Ureter (tissue), 1 donor: ENCODE data around the gene BRMS1. TPM values are rescaled to one million over a fixed set of nuclear protein-coding genes. Genes with fewer than 3 reads are reported as not detected.
"Not testable (repeated sequence)": the region's sequence is repeated elsewhere in the genome, so short reads cannot be mapped to it uniquely, and the experiment has no call there.

Experiments used
- DNase-seq: peaks from one replicate; pipeline ENCODE4 v3.0.0-alpha.2; 2020; ENCODE audit warnings: low spot score
- total RNA-seq: library from RNA; stranded (reverse); gene quantifications from one replicate; pipeline ENCODE4 v1.2.4, GENCODE V29; 2023
- donor health status: DM: yes; HTN: yes; CAD: no.

The BRMS1 gene, protein sequence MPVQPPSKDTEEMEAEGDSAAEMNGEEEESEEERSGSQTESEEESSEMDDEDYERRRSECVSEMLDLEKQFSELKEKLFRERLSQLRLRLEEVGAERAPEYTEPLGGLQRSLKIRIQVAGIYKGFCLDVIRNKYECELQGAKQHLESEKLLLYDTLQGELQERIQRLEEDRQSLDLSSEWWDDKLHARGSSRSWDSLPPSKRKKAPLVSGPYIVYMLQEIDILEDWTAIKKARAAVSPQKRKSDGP
- 25.7 TPM for total RNA-seq

DNA sequence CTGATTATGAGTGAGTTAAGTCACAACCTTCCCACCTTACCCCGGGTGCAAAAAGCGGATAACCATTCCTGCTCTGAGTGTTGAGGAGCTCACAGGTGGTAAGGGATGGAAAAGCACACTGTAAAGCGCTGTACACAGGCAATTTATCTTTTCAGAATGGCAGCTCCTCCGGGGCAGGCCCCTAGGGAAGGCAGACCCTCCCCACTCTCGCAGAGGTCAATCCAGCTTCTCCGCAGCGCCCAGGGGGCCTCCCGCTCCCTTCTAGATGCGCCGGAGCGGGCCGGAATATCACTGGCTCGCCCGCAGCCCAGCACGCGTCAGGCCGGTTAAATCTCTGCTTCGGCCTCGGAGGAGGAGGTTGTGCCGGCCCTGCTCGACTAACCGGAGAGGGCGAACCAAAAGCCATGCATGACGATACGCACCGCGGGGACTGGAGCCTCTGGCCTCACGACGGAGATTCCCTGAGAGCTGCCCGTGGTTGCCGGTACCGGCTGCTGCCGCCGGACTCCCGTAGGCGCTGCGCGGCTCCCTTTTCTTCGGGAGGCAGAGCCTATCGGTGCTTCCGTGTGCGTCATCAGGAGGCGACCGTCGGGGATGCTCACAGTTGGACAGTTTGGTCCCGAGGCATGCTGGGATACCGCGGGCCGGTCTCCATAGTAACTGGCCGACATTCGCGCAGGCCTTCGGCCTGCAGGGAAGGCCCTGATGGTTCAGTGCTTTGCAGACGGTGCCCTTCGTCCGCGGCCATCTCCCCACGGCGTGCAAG lies at the start of gene BRMS1:
Gene BRMS1, minus strand, starts transcription at position 555 of the 766 bp plus-strand sequence. CDS start 2,870 bp downstream, outside the sequence.
- peak; percentile 98 for DNase-seq

- no peak for DNase-seq
Measured at GRCh38 chr11:66393954-66394353, 49.0 kb upstream of the BRMS1 start.

DNA sequence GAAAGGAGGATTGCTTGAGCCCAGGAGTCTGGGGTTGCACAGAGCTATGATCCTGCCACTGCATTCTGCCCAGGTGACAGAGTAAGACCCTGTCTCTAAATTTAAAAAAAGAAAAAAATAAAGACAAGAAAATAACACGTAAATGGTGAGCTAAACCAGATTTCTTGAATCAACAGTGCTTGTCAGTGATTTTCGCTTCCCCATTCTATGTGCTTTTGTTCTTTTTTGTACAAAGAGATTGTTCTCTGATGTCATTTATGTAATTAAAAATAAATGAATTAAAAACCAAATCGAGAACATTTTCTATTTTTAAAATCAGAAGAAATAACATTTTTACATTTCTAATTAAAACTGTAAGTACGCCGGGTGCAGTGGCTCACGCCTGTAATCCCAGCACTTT lies 46.4 kb upstream of the BRMS1 start:
- DNase-seq = no peak

- peak; percentile 72 for DNase-seq
Measured at GRCh38 chr11:66388780-66389386, 44.0 kb upstream of the BRMS1 start.

DNA sequence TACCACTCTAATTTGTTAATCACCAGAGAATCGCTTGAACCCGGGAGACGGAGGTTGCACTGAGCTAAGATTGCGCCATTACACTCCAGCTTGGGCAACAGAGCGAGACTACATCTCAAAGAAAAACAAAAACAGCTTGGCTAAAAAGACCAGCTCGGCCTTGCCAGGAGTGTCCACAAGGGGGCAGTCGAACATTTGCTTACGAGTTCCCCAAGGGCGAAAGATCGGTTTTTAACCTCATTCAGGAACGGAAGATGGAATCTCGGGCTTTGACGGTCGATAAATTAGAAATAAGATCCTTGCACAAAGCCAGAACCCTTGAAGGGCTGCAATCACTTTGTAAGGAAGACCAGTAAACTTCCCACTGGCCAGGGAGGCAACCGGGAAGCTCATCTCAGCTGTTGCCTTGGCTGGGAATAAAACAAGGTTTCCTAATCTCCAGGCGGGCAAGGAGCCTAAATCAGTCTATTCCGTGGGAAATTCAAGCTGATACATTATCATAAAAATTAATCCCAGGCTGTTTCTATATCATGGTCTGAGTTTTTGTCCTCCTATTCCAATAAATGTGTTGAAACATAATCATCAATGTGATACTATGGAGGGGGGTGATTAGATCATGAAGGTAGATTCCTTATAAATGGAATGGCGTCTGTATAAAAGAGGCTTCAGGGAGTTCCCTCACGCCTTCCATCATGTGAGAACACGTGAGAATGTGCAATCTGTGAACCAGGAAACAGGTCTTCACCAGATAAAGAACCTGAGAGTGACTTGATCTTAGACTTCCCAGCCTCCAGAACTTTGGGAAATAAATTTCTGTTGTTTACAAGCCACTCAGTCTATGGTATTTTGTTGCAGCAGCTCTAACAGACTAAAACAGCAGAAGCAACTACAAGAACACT lies 41.5 kb upstream of the BRMS1 start:
- peak; percentile 87 for DNase-seq

DNA sequence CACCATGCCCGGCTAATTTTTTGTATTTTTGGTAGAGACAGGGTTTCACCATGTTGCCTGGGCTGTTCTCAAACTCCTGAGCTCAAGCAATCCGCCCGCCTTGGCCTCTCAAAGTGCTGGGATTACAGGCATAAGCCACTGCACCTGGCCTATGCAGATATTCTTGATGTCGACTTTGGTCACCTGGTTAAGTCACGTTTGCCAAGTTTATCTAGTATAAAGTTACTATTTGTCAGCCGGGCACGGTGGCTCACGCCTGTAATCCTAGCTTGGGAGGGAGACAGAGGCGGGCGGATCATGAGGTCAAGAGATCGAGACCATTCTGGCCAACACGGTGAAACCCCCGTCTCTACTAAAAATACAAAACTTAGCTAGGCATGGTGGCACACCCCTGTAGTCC lies 39.4 kb upstream of the BRMS1 start:
- DNase-seq = not testable (repeated sequence)

GRCh38 chr11:66380264-66380663 lies 35.4 kb upstream of the BRMS1 start:
- DNase-seq = not testable (repeated sequence)

DNA sequence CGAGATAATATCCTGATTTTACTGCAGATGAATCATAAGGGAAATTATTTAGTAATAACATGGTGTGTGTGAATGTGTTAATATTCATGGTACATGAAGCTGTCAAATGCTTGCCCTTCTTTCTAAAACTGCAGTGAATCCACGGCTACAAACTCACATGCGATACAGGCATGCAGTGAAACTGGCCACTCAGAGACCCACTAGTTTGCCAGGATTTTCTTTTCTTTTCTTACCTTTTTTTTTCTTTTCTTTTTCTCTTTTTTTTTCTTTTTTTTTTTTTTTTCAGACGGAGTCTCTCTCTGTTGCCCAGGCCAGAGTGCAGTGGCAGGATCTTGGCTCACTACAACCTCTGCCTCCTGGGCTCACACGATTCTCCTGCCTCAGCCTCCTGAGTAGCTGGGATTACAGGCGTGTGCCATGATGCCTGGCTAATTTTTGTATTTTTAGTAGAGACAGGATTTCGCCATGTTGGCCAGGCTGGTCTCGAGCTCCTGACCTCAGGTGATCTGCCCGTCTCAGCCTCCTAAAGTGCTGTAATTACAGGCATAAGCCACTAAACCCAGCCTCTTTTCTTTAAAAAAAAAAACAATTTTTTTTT lies 28.9 kb upstream of the BRMS1 start:
- DNase-seq = not testable (repeated sequence)

- DNase-seq = no peak
Measured at GRCh38 chr11:66373265-66373664, 28.4 kb upstream of the BRMS1 start.

- DNase-seq = peak; percentile 79
Measured at GRCh38 chr11:66371627-66372415, 26.9 kb upstream of the BRMS1 start, which contains the start of gene SLC29A2. SLC29A2 (minus strand) TSS chr11:66371760; CDS start chr11:66371591, 169 bp downstream.

GRCh38 chr11:66369073-66369894 lies 24.4 kb upstream of the BRMS1 start:
- no peak for DNase-seq

- no peak for DNase-seq
Measured at GRCh38 chr11:66368484-66368883, 23.6 kb upstream of the BRMS1 start.

DNA sequence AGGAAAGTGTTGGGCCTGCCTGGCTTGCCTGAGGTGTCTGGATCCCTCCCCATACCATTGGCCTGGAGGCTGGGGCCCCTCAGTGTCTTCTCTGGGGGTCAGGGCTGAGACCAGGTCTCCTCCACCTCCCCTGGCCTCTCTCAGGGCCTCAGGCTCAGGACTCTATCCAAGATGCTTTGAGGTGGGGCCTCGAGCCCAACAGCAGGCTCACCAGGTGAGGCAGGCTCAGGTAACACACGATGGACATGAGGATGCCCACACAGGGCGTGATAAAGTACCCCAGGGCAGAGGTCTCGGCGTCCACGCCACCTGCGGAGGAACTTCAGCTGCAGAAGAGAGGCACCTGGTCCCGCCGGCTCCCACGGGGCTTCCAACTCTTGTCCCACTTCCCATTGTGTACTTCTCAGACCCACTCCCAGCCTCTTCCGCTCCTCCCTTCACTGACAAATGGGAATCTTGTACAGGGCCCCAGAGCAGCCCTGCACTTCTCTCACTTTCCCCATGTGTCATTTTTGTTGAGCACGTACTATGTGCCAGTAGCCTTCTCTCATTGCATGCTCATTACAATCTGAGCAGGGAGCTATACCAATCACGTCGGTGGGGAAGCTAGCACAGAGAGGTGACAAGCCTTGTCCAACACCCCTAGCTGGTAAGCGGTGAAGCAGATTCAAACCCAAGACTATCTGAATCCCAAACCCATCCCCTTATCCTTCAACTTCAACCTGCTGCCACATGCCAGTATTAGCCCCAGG lies 22.8 kb upstream of the BRMS1 start:
- no peak for DNase-seq

- DNase-seq = no peak
Measured at GRCh38 chr11:66366844-66367477, 22.1 kb upstream of the BRMS1 start.

GRCh38 chr11:66365711-66366619 lies 21.1 kb upstream of the BRMS1 start:
- no peak for DNase-seq

GRCh38 chr11:66365166-66365565 lies 20.3 kb upstream of the BRMS1 start:
- DNase-seq = no peak
